CD14-positive monocyte (primary cell): Measurements from ENCODE around the gene ZNF576. TPM values are rescaled to one million over a fixed set of nuclear protein-coding genes. Genes with fewer than 3 reads are reported as not detected.

Experiments
- DNase-seq, 3 donors: peaks; one replicate each; pipeline ENCODE4 v3.0.0-alpha.2; 2011 to 2022
- H2AFZ ChIP-seq: 2 replicates; pipeline ENCODE4 v1.6.0; 2012; ENCODE audit warnings: mild to moderate bottlenecking, low read depth, low read length, inconsistent platforms; ENCODE audit not compliant: insufficient read depth, poor library complexity, severe bottlenecking
- H3K27ac ChIP-seq, 2 donors: 1 replicate in 1 of 2; 2 replicates in 1 of 2; pipeline ENCODE4 v1.5.1; 2012 to 2013; ENCODE audit warnings: low read length in 2 of 2, control low read depth in 1 of 2, inconsistent platforms in 1 of 2, low read depth in 1 of 2, mild to moderate bottlenecking in 1 of 2
- H3K27me3 ChIP-seq, 2 donors: one replicate each; pipeline versions ENCODE4 v1.6.0 to v1.6.1; 2011 to 2013; ENCODE audit warnings: low read length in 2 of 2; ENCODE audit not compliant: control insufficient read depth in 2 of 2, insufficient read depth in 2 of 2
- H3K36me3 ChIP-seq, 2 donors: replicated peaks in 1 of 2; 1 replicate in 1 of 2; 2 replicates in 1 of 2; pipeline versions ENCODE4 v1.5.1 to v1.6.1; 2012 to 2013; ENCODE audit warnings: low read length in 2 of 2, control low read depth in 1 of 2, inconsistent platforms in 1 of 2, mild to moderate bottlenecking in 1 of 2; ENCODE audit not compliant: insufficient read depth in 2 of 2, control insufficient read depth in 1 of 2
- H3K4me1 ChIP-seq, 2 donors: 1 replicate in 1 of 2; 2 replicates in 1 of 2; pipeline versions ENCODE4 v1.5.1 to v1.6.1; 2012 to 2013; ENCODE audit warnings: low read length in 2 of 2, control low read depth in 1 of 2, inconsistent platforms in 1 of 2, mild to moderate bottlenecking in 1 of 2, moderate library complexity in 1 of 2; ENCODE audit not compliant: insufficient read depth in 2 of 2, control insufficient read depth in 1 of 2
- H3K4me2 ChIP-seq: replicated peaks from 2 replicates; pipeline ENCODE3; 2012; ENCODE audit warnings: low read length, moderate library complexity, mild to moderate bottlenecking; ENCODE audit not compliant: poor library complexity, severe bottlenecking; ENCODE audit errors: extremely low read depth
- H3K4me3 ChIP-seq, 3 experiments: fragments of 200-600 bp in 1 of 3; sonication (generic) in 1 of 3; replicated peaks in 1 of 3; 1 replicate in 2 of 3; 2 replicates in 1 of 3; pipeline ENCODE4 v1.5.1; 2011 to 2013; ENCODE audit warnings: low read length in 3 of 3, mild to moderate bottlenecking in 3 of 3, control low read depth in 2 of 3, low read depth in 2 of 3, inconsistent platforms in 1 of 3, moderate library complexity in 1 of 3
- H3K79me2 ChIP-seq: 2 replicates; pipeline ENCODE4 v1.6.0; 2012; ENCODE audit warnings: mild to moderate bottlenecking, control low read depth, inconsistent platforms, low read length, moderate library complexity; ENCODE audit not compliant: insufficient read depth
- H3K9ac ChIP-seq: 2 replicates; pipeline ENCODE4 v1.6.0; 2017; ENCODE audit warnings: low read length, mild to moderate bottlenecking; ENCODE audit not compliant: insufficient read depth, poor library complexity, severe bottlenecking
- H3K9me3 ChIP-seq, 2 donors: replicated peaks in 1 of 2; 1 replicate in 1 of 2; 2 replicates in 1 of 2; pipeline versions ENCODE4 v1.5.1 to v1.6.1; 2012 to 2013; ENCODE audit warnings: low read length in 2 of 2, control low read depth in 1 of 2; ENCODE audit not compliant: control insufficient read depth in 1 of 2, insufficient read depth in 1 of 2
- H4K20me1 ChIP-seq: 2 replicates; pipeline ENCODE4 v1.6.0; 2012; ENCODE audit warnings: mild to moderate bottlenecking, low read length, control low read depth, moderate library complexity; ENCODE audit not compliant: insufficient read depth
- H3K27ac Mint-ChIP-seq, 7 donors: one replicate each; pipeline ENCODE4 v1.8.0; 2020; ENCODE audit warnings: mild to moderate bottlenecking in 7 of 7, mixed read lengths in 7 of 7, moderate library complexity in 6 of 7, inconsistent platforms in 2 of 7
- H3K27me3 Mint-ChIP-seq, 3 donors: one replicate each; pipeline ENCODE4 v1.8.0; 2021 to 2022; ENCODE audit warnings: low read depth in 3 of 3, mild to moderate bottlenecking in 3 of 3, mixed read lengths in 3 of 3, moderate library complexity in 3 of 3, inconsistent platforms in 1 of 3
- H3K36me3 Mint-ChIP-seq, 2 donors: one replicate each; pipeline ENCODE4 v1.8.0; 2020; ENCODE audit warnings: mixed read lengths in 2 of 2, inconsistent platforms in 1 of 2, mild to moderate bottlenecking in 1 of 2
- H3K4me1 Mint-ChIP-seq: one replicate; pipeline ENCODE4 v1.8.0; 2020; ENCODE audit warnings: mild to moderate bottlenecking, mixed read lengths
- H3K4me3 Mint-ChIP-seq, 2 donors: one replicate each; pipeline ENCODE4 v1.8.0; 2020; ENCODE audit warnings: mild to moderate bottlenecking in 2 of 2, mixed read lengths in 2 of 2, moderate library complexity in 1 of 2
- H3K9me3 Mint-ChIP-seq, 7 donors: one replicate each; pipeline ENCODE4 v1.8.0; 2020 to 2022; ENCODE audit warnings: mixed read lengths in 7 of 7, mild to moderate bottlenecking in 6 of 7, moderate library complexity in 6 of 7, inconsistent platforms in 2 of 7
- WGBS: methylation state at CpG from one replicate; pipeline ENCODE4 v1.1.5; 2013; ENCODE audit warnings: missing lambda C conversion rate; ENCODE audit not compliant: insufficient coverage; 5-methylcytosine and 5-hydroxymethylcytosine counted together
- intact Hi-C, 2 donors: fragments of 100-400 bp; cut with micrococcal nuclease; formaldehyde crosslinking; loops; one replicate each; pipeline versions ENCODE4 v1.15.0 to v1.15.1; 2023
- polyA plus RNA-seq, 3 donors: library from polyadenylated mRNA; depleted of rRNA in 1 of 3; unstranded in 2 of 3; stranded (reverse) in 1 of 3; fragments of 300-500 nt in 2 of 3; fragments of >200 nt in 1 of 3; fragmentation: Illumina TruSeq in 2 of 3; gene quantifications; 1 replicate in 2 of 3; 2 replicates in 1 of 3; pipeline ENCODE4 v1.2.3, GENCODE V29; 2012 to 2021
- TF ChIP-seq, protein P1 (sequence below): fragments of 200-600 bp; IDR thresholded peaks from one replicate; pipeline ENCODE4 v1.8.0; 2022; ENCODE audit warnings: antibody characterized with exemption, mild to moderate bottlenecking

The ZNF576 gene
- polyA plus RNA-seq, 3 donors: 3.6 to 8.4 (median 7.2) TPM

DNA sequence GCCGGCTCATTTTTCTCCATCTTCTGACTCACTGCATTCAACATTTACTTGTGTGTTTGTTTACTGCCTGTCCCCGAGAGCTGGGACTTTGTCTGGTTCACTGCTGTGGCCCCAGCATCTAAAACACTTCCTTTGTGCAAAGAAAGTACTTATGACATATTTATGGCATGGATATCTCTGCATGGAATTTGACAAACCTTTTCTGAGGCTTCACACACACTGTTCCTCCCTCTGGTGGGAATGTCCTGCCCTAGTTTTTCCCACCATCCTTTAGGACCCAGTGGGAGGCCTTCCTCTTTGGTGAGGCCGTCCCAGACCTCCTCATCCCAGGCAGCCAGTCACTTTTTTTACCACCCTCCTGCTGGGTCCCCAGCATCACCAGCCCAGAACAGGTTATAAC lies 14.1 kb downstream of the ZNF576 start:
- TF ChIP-seq, protein P1, sequence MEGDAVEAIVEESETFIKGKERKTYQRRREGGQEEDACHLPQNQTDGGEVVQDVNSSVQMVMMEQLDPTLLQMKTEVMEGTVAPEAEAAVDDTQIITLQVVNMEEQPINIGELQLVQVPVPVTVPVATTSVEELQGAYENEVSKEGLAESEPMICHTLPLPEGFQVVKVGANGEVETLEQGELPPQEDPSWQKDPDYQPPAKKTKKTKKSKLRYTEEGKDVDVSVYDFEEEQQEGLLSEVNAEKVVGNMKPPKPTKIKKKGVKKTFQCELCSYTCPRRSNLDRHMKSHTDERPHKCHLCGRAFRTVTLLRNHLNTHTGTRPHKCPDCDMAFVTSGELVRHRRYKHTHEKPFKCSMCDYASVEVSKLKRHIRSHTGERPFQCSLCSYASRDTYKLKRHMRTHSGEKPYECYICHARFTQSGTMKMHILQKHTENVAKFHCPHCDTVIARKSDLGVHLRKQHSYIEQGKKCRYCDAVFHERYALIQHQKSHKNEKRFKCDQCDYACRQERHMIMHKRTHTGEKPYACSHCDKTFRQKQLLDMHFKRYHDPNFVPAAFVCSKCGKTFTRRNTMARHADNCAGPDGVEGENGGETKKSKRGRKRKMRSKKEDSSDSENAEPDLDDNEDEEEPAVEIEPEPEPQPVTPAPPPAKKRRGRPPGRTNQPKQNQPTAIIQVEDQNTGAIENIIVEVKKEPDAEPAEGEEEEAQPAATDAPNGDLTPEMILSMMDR: no peak
- Histone ChIP-seq H3K79me2 (no peaks in the 10 kb centered on the region), H2AFZ (no peak overlapping the region), H4K20me1 (no peaks in the 10 kb centered on the region), H3K27ac (no peak overlapping the region), H3K9ac (no peak overlapping the region), H3K27me3 (no peaks in the 10 kb centered on the region), H3K4me3 (no peak overlapping the region), H3K4me2 (no peak overlapping the region), H3K9me3 (no peaks in the 10 kb centered on the region), H3K4me1 (peaks cover 6 to 11% of the 10 kb centered on the region in 2 donors), H3K36me3 (no peaks in the 10 kb centered on the region)
- peak overlapping the region in 1 of 7 donors; percentile 28 for H3K27ac Mint-ChIP-seq
- H3K9me3 Mint-ChIP-seq: peaks cover 0 to 6% (median 0%) of the 10 kb centered on the region in 7 donors
- H3K27me3 Mint-ChIP-seq: peaks cover 0 to 5% (median 0%) of the 10 kb centered on the region in 3 donors
- intact Hi-C loops: no loop called here
- no peak for DNase-seq
- no peak overlapping the region for H3K4me3 Mint-ChIP-seq
- peaks cover 34 to 36% of the 10 kb centered on the region in 2 donors for H3K36me3 Mint-ChIP-seq
- WGBS: 73% methylated on average over 1 of the region's 3 CpGs
- peaks cover 9% of the 10 kb centered on the region for H3K4me1 Mint-ChIP-seq

DNA sequence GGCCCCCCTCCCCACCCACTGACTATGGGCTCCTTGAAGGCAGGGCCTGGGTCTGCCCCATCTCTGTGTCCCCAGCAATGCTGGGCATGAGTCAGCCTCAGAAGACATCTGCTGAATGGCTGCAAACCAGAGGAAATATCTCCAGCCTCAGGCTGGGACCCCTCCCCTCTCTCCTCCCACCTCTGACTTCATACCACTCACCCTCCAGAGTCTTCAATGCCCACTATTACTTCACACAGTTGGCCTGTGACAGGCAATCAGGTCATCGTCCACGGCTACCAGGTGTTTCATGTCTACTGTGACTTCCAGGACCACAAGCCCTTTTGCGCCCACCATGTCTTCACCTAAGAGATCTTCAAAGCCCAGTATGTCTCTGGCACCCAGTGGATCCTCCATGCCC lies 15.4 kb downstream of the ZNF576 start, which contains the start of gene SRRM5:
SRRM5 (plus strand) TSS at position 301 of the 400 bp plus-strand sequence; CDS start at position 335, 34 bp downstream.
- H3K4me2 ChIP-seq: no peak within 1 kb of the TSS
- Mint-ChIP-seq H3K4me1 (peaks cover 9% of the 10 kb centered on the region), H3K27me3 (peaks cover 0 to 5% (median 0%) of the 10 kb centered on the region in 3 donors), H3K4me3 (no peak within 1 kb of the TSS), H3K36me3 (peaks cover 34 to 35% of the 10 kb centered on the region in 2 donors), H3K27ac (no peak within 1 kb of the TSS), H3K9me3 (peaks cover 0 to 6% (median 0%) of the 10 kb centered on the region in 7 donors)
- H3K4me1 ChIP-seq: peaks cover 6 to 11% of the 10 kb centered on the region in 2 donors
- H3K36me3 ChIP-seq: no peaks in the 10 kb centered on the region
- H4K20me1 ChIP-seq: no peaks in the 10 kb centered on the region
- no peaks in the 10 kb centered on the region for H3K79me2 ChIP-seq
- H3K27me3 ChIP-seq: no peaks in the 10 kb centered on the region
- no peaks in the 10 kb centered on the region for H3K9me3 ChIP-seq
- H3K9ac ChIP-seq: no peak within 1 kb of the TSS
- H2AFZ ChIP-seq: no peak within 1 kb of the TSS
- H3K4me3 ChIP-seq: no peak within 1 kb of the TSS
- intact Hi-C loops: no loop called here
- no peak for DNase-seq
- WGBS: 100% methylated on average over 3 of the region's 3 CpGs
- no peak within 1 kb of the TSS for H3K27ac ChIP-seq
- TF ChIP-seq, protein P1: no peak
